GM19099 (cell line): Measurements from ENCODE around the gene TIGD3.
A peak's percentile ranks its signal among the peaks of the same experiment; 100 is the strongest.

Experiments
- POLR2A ChIP-seq: IDR thresholded peaks from 3 replicates; pipeline ENCODE4 v1.6.1; 2011; ENCODE audit warnings: low read depth; ENCODE audit not compliant: insufficient read length; ENCODE audit errors: extremely low read depth

TIGD3 gene

GRCh38 chr11:65401803-65402248, 47.3 kb downstream of the TIGD3 start:
- TF ChIP-seq POLR2A, result no peak

GRCh38 chr11:65402790-65403189, 48.2 kb downstream of the TIGD3 start:
- no peak for TF ChIP-seq POLR2A

- peak; percentile 39 for TF ChIP-seq POLR2A
Observed at GRCh38 chr11:65403607-65404121, 49.1 kb downstream of the TIGD3 start.

GRCh38 chr11:65404210-65404609, 49.7 kb downstream of the TIGD3 start:
- TF ChIP-seq POLR2A, result no peak

- TF ChIP-seq POLR2A, result no peak
Observed at GRCh38 chr11:65404638-65405339, 50.2 kb downstream of the TIGD3 start.
